GM12878 (cell line): Measurements from ENCODE around the gene CAPN15. TPM values are rescaled to one million over a fixed set of nuclear protein-coding genes. Genes with fewer than 3 reads are reported as not detected.
A peak's percentile ranks its signal among the peaks of the same experiment; 100 is the strongest.

Experiments used
- CHD4 ChIP-seq: fragments of 200-600 bp; sonication (generic); IDR thresholded peaks from 2 replicates; pipeline ENCODE4 v1.6.1; 2016; ENCODE audit warnings: mild to moderate bottlenecking
- CREB1 ChIP-seq: IDR thresholded peaks from 2 replicates; pipeline ENCODE4 v1.6.1; 2012; ENCODE audit warnings: low read depth, mild to moderate bottlenecking, inconsistent platforms
- ETV6 ChIP-seq, 2 experiments: fragments of 450-650 bp in 1 of 2; IDR thresholded peaks in 1 of 2; conservative IDR thresholded peaks in 1 of 2; 2 replicates each; pipeline ENCODE4 v1.6.1; 2014; ENCODE audit warnings: antibody characterized with exemption in 1 of 2, borderline replicate concordance in 1 of 2, low read depth in 1 of 2, mild to moderate bottlenecking in 1 of 2, moderate library complexity in 1 of 2
- EZH2 ChIP-seq: IDR thresholded peaks from 2 replicates; pipeline ENCODE4 v1.6.1; 2012; ENCODE audit warnings: low read depth, mild to moderate bottlenecking, control low read depth, inconsistent platforms, low read length, borderline replicate concordance; ENCODE audit not compliant: control insufficient read depth
- JUNB ChIP-seq: IDR thresholded peaks from 2 replicates; pipeline ENCODE4 v1.6.1; 2016; ENCODE audit warnings: antibody characterized with exemption, mild to moderate bottlenecking
- KAT2A ChIP-seq: conservative IDR thresholded peaks from 2 replicates; pipeline ENCODE4 v1.6.1; 2011; ENCODE audit warnings: low read depth, low read length; ENCODE audit not compliant: control insufficient read depth
- KLF5 ChIP-seq: fragments of 450-650 bp; IDR thresholded peaks from 2 replicates; pipeline ENCODE4 v1.6.1; 2014; ENCODE audit warnings: mild to moderate bottlenecking; ENCODE audit not compliant: partially characterized antibody
- LARP7 ChIP-seq: fragments of 450-650 bp; IDR thresholded peaks from 2 replicates; pipeline ENCODE4 v1.6.1; 2017; ENCODE audit warnings: mild to moderate bottlenecking
- MTA3 ChIP-seq: IDR thresholded peaks from 2 replicates; pipeline ENCODE4 v1.6.1; 2012; ENCODE audit warnings: low read length, inconsistent platforms, borderline replicate concordance
- NFXL1 ChIP-seq: fragments of 450-650 bp; IDR thresholded peaks from 2 replicates; pipeline ENCODE4 v1.6.1; 2017; ENCODE audit warnings: antibody characterized with exemption, mild to moderate bottlenecking, borderline replicate concordance
- NR2C1 ChIP-seq: fragments of 450-650 bp; IDR thresholded peaks from 2 replicates; pipeline ENCODE4 v1.6.1; 2017; ENCODE audit warnings: antibody characterized with exemption, mild to moderate bottlenecking, moderate library complexity
- PML ChIP-seq: IDR thresholded peaks from 2 replicates; pipeline ENCODE4 v1.6.1; 2012; ENCODE audit warnings: low read length, inconsistent platforms
- RELA ChIP-seq: fragments of 450-650 bp; IDR thresholded peaks from 2 replicates; pipeline ENCODE4 v1.8.0; 2014; ENCODE audit warnings: borderline replicate concordance; ENCODE audit not compliant: partially characterized antibody
- RUNX3 ChIP-seq: IDR thresholded peaks from 2 replicates; pipeline ENCODE4 v1.6.1; 2012; ENCODE audit warnings: low read length, inconsistent platforms
- SMC3 ChIP-seq: IDR thresholded peaks from 2 replicates; pipeline ENCODE4 v1.6.1; 2011; ENCODE audit warnings: low read length, improper control_type of control experiment, borderline replicate concordance
- STAT3 ChIP-seq: IDR thresholded peaks from 2 replicates; pipeline ENCODE4 v1.6.1; 2011; ENCODE audit warnings: low read depth, low read length, improper control_type of control experiment
- TCF7 ChIP-seq: IDR thresholded peaks from 2 replicates; pipeline ENCODE4 v1.6.1; 2014; ENCODE audit warnings: antibody characterized with exemption, borderline replicate concordance
- YBX1 ChIP-seq: fragments of 450-650 bp; IDR thresholded peaks from 2 replicates; pipeline ENCODE4 v1.6.1; 2016; ENCODE audit warnings: antibody characterized with exemption
- ZNF207 ChIP-seq: fragments of 450-650 bp; IDR thresholded peaks from 2 replicates; pipeline ENCODE4 v1.6.1; 2014; ENCODE audit warnings: antibody characterized with exemption, mild to moderate bottlenecking, borderline replicate concordance
- ZZZ3 ChIP-seq: IDR thresholded peaks from 2 replicates; pipeline ENCODE4 v1.6.1; 2011; ENCODE audit warnings: low read depth; ENCODE audit not compliant: control insufficient read depth, insufficient read length
- polyA plus RNA-seq, 11 experiments: library from polyadenylated mRNA; depleted of rRNA in 4 of 11; unstranded in 6 of 11; stranded (reverse) in 5 of 11; fragments of >200 nt; fragmentation: Nextera tagmentation in 4 of 11; fragmentation: Illumina TruSeq in 1 of 11; extraction: Ambion mirVana in 4 of 11; extraction: Trizol in 1 of 11; gene quantifications; 1 replicate in 1 of 11; 2 replicates in 10 of 11; pipeline versions ENCODE4 v1.2.1 to v1.2.3, GENCODE V29; 2011 to 2016; ENCODE audit warnings: inconsistent platforms in 2 of 11, missing spikeins in 2 of 11, low read depth in 1 of 11
- total RNA-seq, 4 experiments: library from RNA; depleted of rRNA in 3 of 4; stranded (reverse); fragments of >200 nt in 3 of 4; fragmentation: Illumina TruSeq in 1 of 4; extraction: Trizol in 1 of 4; gene quantifications; 2 replicates each; pipeline versions ENCODE4 v1.2.1 to v1.2.3, GENCODE V29; 2013 to 2021
- TF ChIP-seq, protein P1 (sequence below): fragments of 450-650 bp; IDR thresholded peaks from 2 replicates; pipeline ENCODE4 v1.6.1; 2018; ENCODE audit warnings: mild to moderate bottlenecking, low read depth, moderate library complexity; ENCODE audit not compliant: partially characterized antibody
- TF ChIP-seq, protein P2 (sequence below): fragments of 450-650 bp; IDR thresholded peaks from 2 replicates; pipeline ENCODE4 v1.6.1; 2018; ENCODE audit warnings: borderline replicate concordance, mild to moderate bottlenecking; ENCODE audit not compliant: partially characterized antibody
- TF ChIP-seq, protein P3 (sequence below): fragments of 150-350 bp; IDR thresholded peaks from 2 replicates; pipeline ENCODE4 v1.6.1; 2014; ENCODE audit warnings: mild to moderate bottlenecking, low read depth, low read length
- TF ChIP-seq, protein P4 (sequence below): IDR thresholded peaks from 2 replicates; pipeline ENCODE4 v1.6.1; 2012; ENCODE audit warnings: low read depth, low read length, improper control_type of control experiment

CAPN15 gene
- total and polyA plus RNA-seq, 10 of the 15 experiments (the other 5 are each of a cell fraction or from before 2014, with no cell fraction given): 0.40 to 78.5 (median 8.3) TPM

GRCh38 chr16:588889-589657 is 61.6 kb downstream of the CAPN15 start (continued):
- no peak for TF ChIP-seq ETV6 (conservative IDR thresholded peaks at IDR 0.05 in 1 of 2, IDR thresholded peaks at IDR 0.05 in 1 of 2; ENCODE audit: borderline replicate concordance in 1 of 2, low read depth in 1 of 2)
- peak; percentile 11 for TF ChIP-seq RELA
- no peak for TF ChIP-seq PML
- TF ChIP-seq, protein P1, sequence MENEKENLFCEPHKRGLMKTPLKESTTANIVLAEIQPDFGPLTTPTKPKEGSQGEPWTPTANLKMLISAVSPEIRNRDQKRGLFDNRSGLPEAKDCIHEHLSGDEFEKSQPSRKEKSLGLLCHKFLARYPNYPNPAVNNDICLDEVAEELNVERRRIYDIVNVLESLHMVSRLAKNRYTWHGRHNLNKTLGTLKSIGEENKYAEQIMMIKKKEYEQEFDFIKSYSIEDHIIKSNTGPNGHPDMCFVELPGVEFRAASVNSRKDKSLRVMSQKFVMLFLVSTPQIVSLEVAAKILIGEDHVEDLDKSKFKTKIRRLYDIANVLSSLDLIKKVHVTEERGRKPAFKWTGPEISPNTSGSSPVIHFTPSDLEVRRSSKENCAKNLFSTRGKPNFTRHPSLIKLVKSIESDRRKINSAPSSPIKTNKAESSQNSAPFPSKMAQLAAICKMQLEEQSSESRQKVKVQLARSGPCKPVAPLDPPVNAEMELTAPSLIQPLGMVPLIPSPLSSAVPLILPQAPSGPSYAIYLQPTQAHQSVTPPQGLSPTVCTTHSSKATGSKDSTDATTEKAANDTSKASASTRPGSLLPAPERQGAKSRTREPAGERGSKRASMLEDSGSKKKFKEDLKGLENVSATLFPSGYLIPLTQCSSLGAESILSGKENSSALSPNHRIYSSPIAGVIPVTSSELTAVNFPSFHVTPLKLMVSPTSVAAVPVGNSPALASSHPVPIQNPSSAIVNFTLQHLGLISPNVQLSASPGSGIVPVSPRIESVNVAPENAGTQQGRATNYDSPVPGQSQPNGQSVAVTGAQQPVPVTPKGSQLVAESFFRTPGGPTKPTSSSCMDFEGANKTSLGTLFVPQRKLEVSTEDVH: no peak
- no peak; the same call in 1 of the 2 replicates for TF ChIP-seq ZNF207
- TF ChIP-seq MTA3: no peak
- TF ChIP-seq SMC3: no peak
- TF ChIP-seq EZH2: no peak
- TF ChIP-seq, protein P2, sequence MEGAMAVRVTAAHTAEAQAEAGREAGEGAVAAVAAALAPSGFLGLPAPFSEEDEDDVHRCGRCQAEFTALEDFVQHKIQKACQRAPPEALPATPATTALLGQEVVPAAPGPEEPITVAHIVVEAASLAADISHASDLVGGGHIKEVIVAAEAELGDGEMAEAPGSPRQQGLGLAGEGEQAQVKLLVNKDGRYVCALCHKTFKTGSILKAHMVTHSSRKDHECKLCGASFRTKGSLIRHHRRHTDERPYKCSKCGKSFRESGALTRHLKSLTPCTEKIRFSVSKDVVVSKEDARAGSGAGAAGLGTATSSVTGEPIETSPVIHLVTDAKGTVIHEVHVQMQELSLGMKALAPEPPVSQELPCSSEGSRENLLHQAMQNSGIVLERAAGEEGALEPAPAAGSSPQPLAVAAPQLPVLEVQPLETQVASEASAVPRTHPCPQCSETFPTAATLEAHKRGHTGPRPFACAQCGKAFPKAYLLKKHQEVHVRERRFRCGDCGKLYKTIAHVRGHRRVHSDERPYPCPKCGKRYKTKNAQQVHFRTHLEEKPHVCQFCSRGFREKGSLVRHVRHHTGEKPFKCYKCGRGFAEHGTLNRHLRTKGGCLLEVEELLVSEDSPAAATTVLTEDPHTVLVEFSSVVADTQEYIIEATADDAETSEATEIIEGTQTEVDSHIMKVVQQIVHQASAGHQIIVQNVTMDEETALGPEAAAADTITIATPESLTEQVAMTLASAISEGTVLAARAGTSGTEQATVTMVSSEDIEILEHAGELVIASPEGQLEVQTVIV: no peak
- TF ChIP-seq STAT3: no peak
- no peak for TF ChIP-seq KAT2A
- no peak for TF ChIP-seq CREB1
- 0 out of 2 replicates have a peak, but pooled peaks have one; percentile 59 for TF ChIP-seq NFXL1
- no peak for TF ChIP-seq JUNB
- TF ChIP-seq KLF5: peak; percentile 22
- peak; percentile 98 for TF ChIP-seq LARP7
- TF ChIP-seq, protein P3, sequence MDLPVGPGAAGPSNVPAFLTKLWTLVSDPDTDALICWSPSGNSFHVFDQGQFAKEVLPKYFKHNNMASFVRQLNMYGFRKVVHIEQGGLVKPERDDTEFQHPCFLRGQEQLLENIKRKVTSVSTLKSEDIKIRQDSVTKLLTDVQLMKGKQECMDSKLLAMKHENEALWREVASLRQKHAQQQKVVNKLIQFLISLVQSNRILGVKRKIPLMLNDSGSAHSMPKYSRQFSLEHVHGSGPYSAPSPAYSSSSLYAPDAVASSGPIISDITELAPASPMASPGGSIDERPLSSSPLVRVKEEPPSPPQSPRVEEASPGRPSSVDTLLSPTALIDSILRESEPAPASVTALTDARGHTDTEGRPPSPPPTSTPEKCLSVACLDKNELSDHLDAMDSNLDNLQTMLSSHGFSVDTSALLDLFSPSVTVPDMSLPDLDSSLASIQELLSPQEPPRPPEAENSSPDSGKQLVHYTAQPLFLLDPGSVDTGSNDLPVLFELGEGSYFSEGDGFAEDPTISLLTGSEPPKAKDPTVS: no peak
- TF ChIP-seq, protein P4, sequence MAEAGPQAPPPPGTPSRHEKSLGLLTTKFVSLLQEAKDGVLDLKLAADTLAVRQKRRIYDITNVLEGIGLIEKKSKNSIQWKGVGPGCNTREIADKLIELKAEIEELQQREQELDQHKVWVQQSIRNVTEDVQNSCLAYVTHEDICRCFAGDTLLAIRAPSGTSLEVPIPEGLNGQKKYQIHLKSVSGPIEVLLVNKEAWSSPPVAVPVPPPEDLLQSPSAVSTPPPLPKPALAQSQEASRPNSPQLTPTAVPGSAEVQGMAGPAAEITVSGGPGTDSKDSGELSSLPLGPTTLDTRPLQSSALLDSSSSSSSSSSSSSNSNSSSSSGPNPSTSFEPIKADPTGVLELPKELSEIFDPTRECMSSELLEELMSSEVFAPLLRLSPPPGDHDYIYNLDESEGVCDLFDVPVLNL: no peak
- peak; percentile 82 for TF ChIP-seq NR2C1
- no peak for TF ChIP-seq YBX1
- no peak for TF ChIP-seq ZZZ3
- no peak for TF ChIP-seq TCF7
- TF ChIP-seq RUNX3: no peak
- TF ChIP-seq CHD4: no peak
